NCI-H1048 (cell line): ENCODE measurements around the gene MRPS18C.
"Not testable (repeated sequence)": the region's sequence is repeated elsewhere in the genome, so short reads cannot be mapped to it uniquely, and the experiment has no call there.

Experiments used
- DNase-seq: peaks from one replicate; lab custom pipeline; 2025; lab: John Stamatoyannopoulos, UW

Gene MRPS18C

GRCh38 chr4:83498187-83498586, 42.3 kb downstream of the MRPS18C start:
- no peak for DNase-seq

- DNase-seq = not testable (repeated sequence)
These were observed 45.8 kb downstream of the MRPS18C start for GRCh38 chr4:83501671-83502070.

- no peak for DNase-seq
These were observed 48.1 kb downstream of the MRPS18C start for GRCh38 chr4:83503974-83504373.

- DNase-seq = no peak
These were observed 48.6 kb downstream of the MRPS18C start for GRCh38 chr4:83504503-83504902.

GRCh38 chr4:83504996-83505395, 49.1 kb downstream of the MRPS18C start:
- DNase-seq = no peak

GRCh38 chr4:83509156-83509585, 53.3 kb downstream of the MRPS18C start:
- peak; percentile 28 for DNase-seq

GRCh38 chr4:83510442-83510841, 54.6 kb downstream of the MRPS18C start:
- no peak for DNase-seq
